ENCODE results near the gene CFAP45. TPM values are rescaled to one million over a fixed set of nuclear protein-coding genes. Genes with fewer than 3 reads are reported as not detected.
A peak's percentile ranks its signal among the peaks of the same experiment; 100 is the strongest.

CFAP45 gene
- total and polyA plus RNA-seq, 9 of the 15 experiments (the other 6 are each of a cell fraction or from before 2014, with no cell fraction given) = 0.65 to 2.4 (median 1.5) TPM

DNA sequence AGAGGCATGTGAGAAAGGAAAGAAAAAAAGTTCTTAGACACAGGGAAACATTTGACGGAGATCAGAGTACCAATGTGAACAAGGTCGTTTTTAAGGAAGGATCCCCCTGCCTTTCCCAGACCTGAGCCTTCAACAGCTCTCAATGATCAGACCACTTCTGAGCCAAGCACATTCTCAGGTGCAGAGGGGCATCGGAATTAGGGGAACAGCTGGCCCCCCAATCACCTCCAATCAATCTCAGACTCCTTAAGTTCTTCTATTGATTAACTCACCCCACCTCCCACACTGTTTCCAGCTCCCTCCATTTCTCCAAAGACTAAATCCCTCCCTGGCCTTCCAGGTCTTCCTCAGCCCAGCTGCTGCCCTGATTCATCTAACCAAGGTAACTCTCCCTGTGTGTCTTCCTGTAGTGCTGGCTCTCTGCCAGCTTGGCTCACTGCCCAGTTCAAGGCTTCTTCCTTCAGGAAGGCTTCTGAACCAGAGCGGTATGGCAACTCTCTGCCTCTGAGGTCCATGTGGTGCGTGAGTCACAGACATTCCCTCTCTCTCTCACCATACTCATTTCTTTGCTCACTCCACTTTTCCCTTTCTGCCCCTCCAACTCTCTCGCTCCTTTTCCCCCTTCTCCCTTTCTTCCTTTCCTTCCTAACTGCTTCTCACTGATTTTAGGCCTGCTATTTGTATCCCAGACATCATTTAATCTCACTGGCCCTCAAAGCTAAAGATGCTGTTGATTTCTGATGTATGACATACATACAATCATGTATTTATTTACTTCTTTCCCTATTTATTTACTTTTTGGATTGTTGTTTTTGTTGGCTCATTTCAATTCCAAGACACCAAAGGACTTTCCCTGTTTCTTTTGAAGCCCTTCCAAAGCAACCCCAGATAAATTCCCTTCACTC lies 18.1 kb downstream of the CFAP45 start (continued):
- TF ChIP-seq CHCHD3 (CRISPR knock-in tag; IDR thresholded peaks at IDR 0.05) (no peak), POLR2AphosphoS5 (IDR thresholded peaks at IDR 0.05; ENCODE audit: control insufficient read depth, insufficient read depth, low read depth, low read length) (no peak), TSC22D4 (tag; IDR thresholded peaks at IDR 0.05) (no peak), CBFA2T2 (conservative IDR thresholded peaks at IDR 0.05) (no peak), PRPF4 (IDR thresholded peaks at IDR 0.05; ENCODE audit: insufficient read depth, low read depth, low read length, poor library complexity, severe bottlenecking) (no peak), ZSCAN32 (CRISPR knock-in tag; IDR thresholded peaks at IDR 0.05) (no peak), MAFF (IDR thresholded peaks at IDR 0.05; ENCODE audit: low read length) (no peak), ZKSCAN1 (IDR thresholded peaks at IDR 0.05; ENCODE audit: low read depth, low read length) (no peak), ZNF280A (IDR thresholded peaks at IDR 0.05; ENCODE audit: low read depth, partially characterized antibody) (no peak), SMC3 (conservative IDR thresholded peaks at IDR 0.05; ENCODE audit: insufficient read depth, low read depth, low read length) (no peak), CTBP1 (IDR thresholded peaks at IDR 0.05; ENCODE audit: borderline replicate concordance) (peak; percentile 67; the same call in 1 of the 2 replicates), ZNF318 (IDR thresholded peaks at IDR 0.05; ENCODE audit: borderline replicate concordance in 1 of 2, low read depth in 1 of 2) (0 out of 4 replicates have a peak, but pooled peaks of 1 of the 2 experiments have one; percentile 31), JUN (IDR thresholded peaks at IDR 0.05; ENCODE audit: borderline replicate concordance, low read depth, low read length) (peak; percentile 61; the same call in 1 of the 2 replicates), JUN (CRISPR knock-in tag; IDR thresholded peaks at IDR 0.05; ENCODE audit: borderline replicate concordance) (no peak)
- TF ChIP-seq, protein P1, sequence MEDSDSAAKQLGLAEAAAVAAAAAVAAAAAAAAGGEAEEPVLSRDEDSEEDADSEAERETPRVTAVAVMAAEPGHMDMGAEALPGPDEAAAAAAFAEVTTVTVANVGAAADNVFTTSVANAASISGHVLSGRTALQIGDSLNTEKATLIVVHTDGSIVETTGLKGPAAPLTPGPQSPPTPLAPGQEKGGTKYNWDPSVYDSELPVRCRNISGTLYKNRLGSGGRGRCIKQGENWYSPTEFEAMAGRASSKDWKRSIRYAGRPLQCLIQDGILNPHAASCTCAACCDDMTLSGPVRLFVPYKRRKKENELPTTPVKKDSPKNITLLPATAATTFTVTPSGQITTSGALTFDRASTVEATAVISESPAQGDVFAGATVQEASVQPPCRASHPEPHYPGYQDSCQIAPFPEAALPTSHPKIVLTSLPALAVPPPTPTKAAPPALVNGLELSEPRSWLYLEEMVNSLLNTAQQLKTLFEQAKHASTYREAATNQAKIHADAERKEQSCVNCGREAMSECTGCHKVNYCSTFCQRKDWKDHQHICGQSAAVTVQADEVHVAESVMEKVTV (CRISPR knock-in tag; IDR thresholded peaks at IDR 0.05) = no peak

Measured in K562 (cell line).